Right atrium auricular region (tissue), 2 donors: ENCODE measurements around the gene TMEM63C. TPM values are rescaled to one million over a fixed set of nuclear protein-coding genes. Genes with fewer than 3 reads are reported as not detected.

Experiments used
- DNase-seq: peaks from one replicate; pipeline ENCODE4 v3.0.0-alpha.2; 2019; ENCODE audit warnings: low spot score
- H3K27ac ChIP-seq, 2 donors: fragments of 200-600 bp; sonication (generic); 1 replicate in 1 of 2; 2 replicates in 1 of 2; pipeline ENCODE4 v1.5.1; 2016 to 2019
- H3K27me3 ChIP-seq, 2 donors: fragments of 200-600 bp; sonication (generic); one replicate each; pipeline versions ENCODE4 v1.5.1 to v1.6.0; 2017 to 2019
- H3K36me3 ChIP-seq: fragments of 200-600 bp; sonication (generic); one replicate; pipeline ENCODE4 v1.5.1; 2016
- H3K4me1 ChIP-seq, 2 donors: fragments of 200-600 bp; sonication (generic); one replicate each; pipeline versions ENCODE4 v1.5.1 to v1.6.0; 2017 to 2019
- H3K4me3 ChIP-seq, 2 donors: fragments of 200-600 bp; sonication (generic); 1 replicate in 1 of 2; 2 replicates in 1 of 2; pipeline ENCODE4 v1.5.1; 2017 to 2019; ENCODE audit warnings: mild to moderate bottlenecking in 1 of 2, moderate library complexity in 1 of 2
- H3K9me3 ChIP-seq, 2 donors: fragments of 200-600 bp; sonication (generic); one replicate each; pipeline ENCODE4 v1.5.1; 2019
- CTCF ChIP-seq, 2 donors: fragments of 200-600 bp; sonication (generic); IDR thresholded peaks; one replicate each; pipeline ENCODE4 v1.5.1; 2019; ENCODE audit warnings: antibody characterized with exemption in 2 of 2
- total RNA-seq, 2 donors: library from RNA; depleted of rRNA; stranded (reverse); fragments of >200 nt; gene quantifications; one replicate each; pipeline ENCODE4 v1.1.0, GENCODE V29; 2016

The TMEM63C gene
- total RNA-seq, 2 donors from 2014 or later: 0.04 TPM; not detected in 1

DNA sequence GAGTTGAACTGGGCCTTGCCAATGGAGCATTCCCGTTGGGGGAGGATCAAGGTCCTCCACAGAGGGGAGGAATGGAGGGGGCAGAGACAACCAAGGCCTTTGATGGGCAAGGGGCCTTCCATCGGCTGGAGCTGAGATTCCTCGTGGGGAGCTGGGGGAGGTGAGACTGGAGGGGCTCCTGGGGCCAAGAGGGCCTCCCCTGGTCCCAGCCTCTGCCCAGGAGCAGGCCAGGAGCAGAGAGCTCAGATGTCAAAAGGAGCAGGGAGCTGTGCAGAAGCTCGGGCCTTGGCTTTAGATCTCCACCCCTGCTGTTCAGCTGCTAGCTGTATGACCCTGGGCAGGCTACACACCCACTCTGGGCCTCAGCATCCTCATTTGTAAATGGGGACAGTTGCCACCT lies 24.0 kb downstream of the TMEM63C start:
- Histone ChIP-seq H3K4me3 (no peak overlapping the region), H3K9me3 (no peaks in the 10 kb centered on the region)

DNA sequence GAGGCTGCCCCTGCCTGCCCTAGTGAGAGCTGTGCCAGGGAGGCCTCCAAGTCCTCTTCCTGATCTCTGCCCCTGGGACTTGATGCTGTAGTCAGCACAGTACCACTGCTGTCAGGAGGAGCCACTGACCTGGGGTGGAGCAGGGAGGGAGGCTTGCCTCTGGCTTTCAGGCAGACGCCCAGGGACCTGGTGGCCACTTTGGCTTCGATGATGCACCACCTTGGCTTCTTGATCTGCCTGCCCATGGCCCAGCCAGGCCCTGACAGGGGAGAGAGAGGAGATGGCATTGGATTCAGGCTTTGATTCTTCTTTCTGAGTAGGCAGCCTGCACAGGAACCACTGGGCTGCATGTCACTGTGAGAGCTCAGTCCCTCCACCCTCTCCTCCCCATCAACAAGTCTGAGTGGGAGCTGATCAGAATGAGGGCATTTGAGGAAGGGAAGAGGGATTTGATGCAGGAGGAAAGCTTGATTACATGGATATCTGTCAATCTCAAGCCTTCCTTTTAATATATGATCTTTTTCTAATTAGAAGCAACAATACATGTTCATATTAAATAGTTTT lies 24.7 kb downstream of the TMEM63C start:
- Histone ChIP-seq H3K4me1 (no peaks in the 10 kb centered on the region), H3K4me3 (no peak overlapping the region), H3K36me3 (no peaks in the 10 kb centered on the region), H3K9me3 (no peaks in the 10 kb centered on the region), H3K27me3 (no peaks in the 10 kb centered on the region), H3K27ac (no peak overlapping the region)
- TF ChIP-seq CTCF (IDR thresholded peaks at IDR 0.05): no peak
- DNase-seq: no peak

More for the DNA sequence above, 24.0 kb downstream of the TMEM63C start:
- Histone ChIP-seq H3K27ac (no peak overlapping the region), H3K4me1 (no peaks in the 10 kb centered on the region), H3K36me3 (no peaks in the 10 kb centered on the region), H3K27me3 (no peaks in the 10 kb centered on the region)
- TF ChIP-seq CTCF (IDR thresholded peaks at IDR 0.05): no peak
- DNase-seq: no peak

DNA sequence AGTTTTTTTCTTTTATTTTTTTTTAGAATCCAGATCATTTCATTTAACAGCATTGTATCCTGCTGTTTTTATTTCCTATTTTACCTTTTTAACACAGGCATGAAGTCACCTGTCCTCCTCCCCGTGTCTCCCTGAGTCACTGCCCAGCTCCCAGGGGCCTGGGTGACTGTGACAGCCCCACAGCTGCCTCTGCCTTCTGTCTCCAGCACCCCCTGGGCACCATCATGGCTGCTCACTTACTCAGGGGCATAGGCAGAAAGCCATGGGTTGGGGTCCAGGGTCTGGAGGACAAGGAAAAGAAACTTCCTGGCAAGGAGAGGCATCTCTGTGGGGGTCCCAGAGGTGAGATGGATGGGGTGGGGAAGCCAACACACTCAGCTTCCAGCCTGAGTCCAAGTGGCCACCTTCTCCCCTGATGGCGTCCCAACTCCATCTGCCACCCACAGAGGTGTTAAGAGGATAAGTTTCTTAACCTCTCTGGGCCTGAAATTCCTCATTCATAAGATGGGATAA lies 25.3 kb downstream of the TMEM63C start:
- no peak for TF ChIP-seq CTCF (IDR thresholded peaks at IDR 0.05)
- Histone ChIP-seq H3K27me3 (no peaks in the 10 kb centered on the region), H3K4me1 (no peaks in the 10 kb centered on the region)

GRCh38 chr14:77208291-77208978 lies 26.8 kb downstream of the TMEM63C start:
- no peaks in the 10 kb centered on the region for H3K9me3 ChIP-seq
- DNase-seq: no peak
- H3K27me3 ChIP-seq: no peaks in the 10 kb centered on the region
- no peak overlapping the region for H3K27ac ChIP-seq
- no peaks in the 10 kb centered on the region for H3K4me1 ChIP-seq
- no peak overlapping the region for H3K4me3 ChIP-seq
- no peak for TF ChIP-seq CTCF (IDR thresholded peaks at IDR 0.05)
- H3K36me3 ChIP-seq: no peaks in the 10 kb centered on the region

More for the DNA sequence above, 25.3 kb downstream of the TMEM63C start:
- DNase-seq: no peak
- H3K9me3 ChIP-seq: no peaks in the 10 kb centered on the region
- no peak overlapping the region for H3K4me3 ChIP-seq
- H3K27ac ChIP-seq: no peak overlapping the region
- H3K36me3 ChIP-seq: no peaks in the 10 kb centered on the region

GRCh38 chr14:77208979-77209318 lies 27.4 kb downstream of the TMEM63C start:
- Histone ChIP-seq H3K9me3 (no peaks in the 10 kb centered on the region), H3K27ac (no peak overlapping the region), H3K36me3 (no peaks in the 10 kb centered on the region), H3K4me1 (no peaks in the 10 kb centered on the region), H3K27me3 (no peaks in the 10 kb centered on the region), H3K4me3 (no peak overlapping the region)
- no peak for DNase-seq
- no peak for TF ChIP-seq CTCF (IDR thresholded peaks at IDR 0.05)
